NCI-H2029 treated with DMSO at 0.1 percent for 48 hours (cell line): Measurements from ENCODE around the gene GREB1L.
A peak's percentile ranks its signal among the peaks of the same experiment; 100 is the strongest.
"Not testable (repeated sequence)": the region's sequence is repeated elsewhere in the genome, so short reads cannot be mapped to it uniquely, and the experiment has no call there.

Experiments used
- DNase-seq: peaks from one replicate; lab custom pipeline; 2025; lab: John Stamatoyannopoulos, UW

GREB1L gene

GRCh38 chr18:21242141-21242779 is at the start of gene GREB1L:
GREB1L (plus strand) TSS chr18:21242232; CDS start chr18:21383519, 141,287 bp downstream.
- no peak for DNase-seq

- DNase-seq: no peak
Observed at GRCh38 chr18:21192308-21192624, 49.8 kb upstream of the GREB1L start.

DNA sequence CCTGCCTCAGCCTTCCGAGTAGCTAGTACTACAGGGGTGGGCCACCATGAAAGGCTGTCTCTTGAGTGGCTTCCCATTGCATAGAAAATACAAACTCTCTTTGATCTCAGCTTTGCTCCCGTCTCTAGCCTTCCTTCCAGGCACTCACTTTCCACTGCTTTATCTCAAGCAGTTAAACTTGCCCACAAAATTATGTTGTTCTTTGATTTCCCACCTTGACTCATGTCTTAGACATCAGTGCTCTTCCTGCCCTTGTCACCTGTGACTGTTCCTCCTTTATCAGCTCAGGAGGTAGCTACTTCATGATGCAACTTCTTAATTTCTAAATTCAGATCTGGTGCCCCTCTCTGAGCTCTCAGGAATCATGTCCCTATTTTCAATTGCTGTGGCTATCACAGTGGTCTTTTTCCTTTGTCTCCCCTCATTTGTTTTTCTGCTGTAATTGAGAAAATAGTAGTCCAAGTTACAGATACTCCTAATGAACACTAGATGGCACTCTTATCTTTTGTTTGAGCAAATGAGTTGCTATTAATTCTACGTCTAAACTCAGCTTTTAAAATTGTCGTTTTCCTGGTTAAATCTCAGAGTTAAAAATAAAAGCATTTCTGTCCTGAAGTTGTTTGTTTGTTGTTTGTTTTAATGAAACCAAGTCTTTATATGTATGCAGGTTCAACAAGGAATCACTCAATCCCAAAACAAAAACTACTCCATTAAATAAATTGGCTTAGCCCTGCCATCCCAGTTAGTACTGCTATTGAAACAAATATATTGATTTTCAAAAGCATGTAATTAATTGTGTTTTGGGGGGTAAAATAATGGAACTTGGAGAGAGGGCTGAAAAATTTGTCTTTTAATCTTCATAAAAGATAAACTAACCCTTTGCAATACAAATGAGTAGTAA is 46.9 kb upstream of the GREB1L start:
- peak; percentile 64 for DNase-seq

DNA sequence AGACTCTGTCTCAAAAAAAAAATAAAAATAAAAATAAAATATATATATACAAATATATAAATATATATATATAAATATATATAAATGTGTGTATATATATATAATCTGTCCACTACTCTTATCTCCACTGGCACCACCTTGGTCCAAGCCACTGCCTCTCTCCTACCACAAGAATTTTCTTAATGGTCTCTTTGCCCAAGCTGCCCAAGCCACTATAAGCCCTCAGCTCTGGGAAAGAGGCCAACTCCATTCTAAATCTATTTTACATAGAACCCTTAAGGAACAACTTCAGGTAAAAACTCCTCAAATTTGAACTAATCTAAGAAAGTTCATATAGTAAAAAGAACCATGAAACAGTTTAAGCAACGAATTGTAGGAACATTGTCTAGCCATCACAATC is 45.6 kb upstream of the GREB1L start:
- no peak for DNase-seq

DNA sequence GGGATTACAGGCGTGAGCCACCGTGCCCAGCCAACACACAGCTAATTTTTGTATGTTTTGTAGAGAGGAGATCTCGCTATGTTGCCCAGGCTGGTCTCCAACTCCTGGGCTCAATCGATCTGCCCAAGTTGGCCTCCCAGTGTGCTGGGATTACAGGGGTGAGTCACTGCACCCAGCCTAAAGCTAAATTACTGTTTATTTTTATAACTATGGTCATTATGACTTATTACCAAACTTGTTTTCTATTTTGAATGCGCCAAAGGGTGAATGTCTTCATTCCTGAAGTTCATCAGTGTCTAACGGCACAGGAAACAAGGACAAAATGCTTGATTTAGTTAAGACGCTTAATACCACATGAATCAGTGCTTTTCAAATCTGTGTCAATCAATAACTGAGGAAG is 38.9 kb upstream of the GREB1L start:
- no peak for DNase-seq

DNA sequence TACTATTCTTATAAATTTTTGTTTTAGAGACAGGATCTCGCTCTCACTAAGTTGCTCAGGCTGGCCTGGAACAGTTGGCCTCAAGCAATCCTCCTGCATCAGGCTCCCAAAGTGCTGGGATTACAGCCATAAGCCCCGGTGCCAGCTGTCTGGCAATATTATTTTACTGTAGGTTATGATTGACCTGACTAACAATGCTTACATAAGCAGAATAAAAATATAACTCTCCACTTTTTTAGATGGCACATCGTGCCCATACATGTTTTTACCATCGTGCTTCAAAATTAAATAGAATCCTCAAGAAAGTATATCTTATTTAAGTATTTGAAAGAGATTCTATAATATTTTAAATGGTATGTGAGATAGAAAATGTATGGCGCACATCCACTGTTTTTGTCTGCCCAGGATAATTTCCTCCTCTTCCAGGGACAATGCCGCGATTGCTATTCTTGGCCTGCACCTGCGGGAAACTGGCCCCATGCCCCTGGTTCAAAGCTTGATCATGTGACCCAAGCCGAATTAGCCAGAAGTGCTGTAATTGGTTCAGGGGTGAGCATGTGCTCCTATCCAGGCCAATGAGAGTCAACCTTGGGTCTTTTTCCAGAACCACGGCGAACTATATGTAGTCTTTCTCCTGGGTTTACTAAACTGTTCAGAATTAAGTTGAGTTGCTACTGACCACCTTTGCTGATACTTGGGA is 38.3 kb upstream of the GREB1L start:
- DNase-seq: no peak

GRCh38 chr18:21205695-21206094 is 36.3 kb upstream of the GREB1L start:
- DNase-seq: no peak

GRCh38 chr18:21210278-21210677 is 31.8 kb upstream of the GREB1L start:
- no peak for DNase-seq

DNA sequence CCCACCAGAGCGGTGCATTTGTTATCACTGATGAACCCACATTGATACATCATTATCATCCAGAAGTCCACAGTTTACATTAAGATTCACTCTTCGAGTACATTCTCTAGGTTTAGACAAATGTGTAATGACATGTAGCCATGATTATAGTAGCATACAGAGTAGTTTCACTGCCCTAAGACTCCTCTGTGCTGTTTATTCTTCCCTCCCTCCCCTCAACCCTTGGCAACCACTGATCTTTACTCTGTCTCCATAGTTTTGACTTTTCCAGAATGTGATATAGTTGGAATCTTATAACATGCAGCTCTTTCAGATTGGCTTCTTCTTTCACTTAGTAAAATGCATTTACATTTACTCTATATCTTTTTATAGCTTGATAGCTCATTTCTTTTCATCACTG is 31.2 kb upstream of the GREB1L start:
- no peak for DNase-seq

DNA sequence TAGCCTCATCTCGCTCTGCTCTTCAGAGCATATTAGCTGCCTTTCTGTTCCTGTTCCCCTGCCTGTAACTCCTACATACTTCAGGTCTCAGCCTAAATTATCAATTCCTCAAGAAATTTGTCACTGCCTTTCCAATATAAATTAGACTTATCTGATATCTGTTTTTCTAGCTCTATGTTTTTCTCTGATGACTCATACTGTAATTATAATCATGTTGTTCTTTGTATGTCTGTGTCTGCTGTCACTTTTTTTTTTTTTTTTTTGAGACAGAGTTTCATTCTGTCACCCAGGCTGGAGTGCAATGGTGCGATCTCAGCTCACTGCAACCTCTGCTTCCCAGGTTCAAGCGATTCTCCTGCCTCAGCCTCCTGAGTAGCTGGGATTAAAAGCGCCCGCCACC is 27.6 kb upstream of the GREB1L start:
- not testable (repeated sequence) for DNase-seq

DNA sequence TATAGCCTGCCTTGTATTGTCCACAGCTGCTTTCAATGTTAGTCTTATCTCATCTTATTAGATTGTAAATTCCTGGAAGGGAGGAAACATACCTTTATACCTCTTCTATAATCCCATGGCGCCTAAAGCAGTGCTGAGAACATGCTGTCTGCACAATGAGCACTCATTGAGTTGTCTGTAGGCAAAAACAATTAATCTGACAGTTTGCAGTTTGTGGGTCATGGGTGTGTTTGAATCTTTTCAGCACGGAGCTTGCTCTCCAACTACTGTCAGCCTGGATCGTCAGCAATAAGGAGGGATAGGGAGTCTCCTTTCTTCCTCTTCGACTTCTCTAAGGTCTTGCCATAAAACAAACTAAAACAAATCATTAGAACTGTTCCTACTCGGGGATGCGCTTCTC is 26.5 kb upstream of the GREB1L start:
- no peak for DNase-seq

DNA sequence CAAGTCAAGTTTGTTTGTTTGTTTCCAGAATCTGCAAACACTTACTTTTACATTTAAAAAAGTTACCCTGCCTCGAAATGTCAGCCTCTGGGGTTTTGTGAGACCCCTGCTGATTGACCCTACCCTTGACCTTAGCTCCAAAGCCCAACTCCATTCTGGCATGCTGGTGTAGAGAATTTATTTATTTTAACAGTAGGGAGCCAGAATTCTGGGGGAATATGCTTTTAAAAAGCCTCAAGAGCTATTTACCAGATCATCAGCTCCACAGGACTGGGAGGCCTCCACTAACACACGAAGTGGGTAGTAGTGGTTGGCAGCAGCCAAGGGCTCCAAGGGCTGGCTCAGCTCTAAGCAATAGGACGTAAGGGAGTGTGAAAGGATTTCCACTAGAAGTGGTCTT is 23.2 kb upstream of the GREB1L start:
- DNase-seq: no peak

- DNase-seq: no peak
Observed at GRCh38 chr18:21230436-21230835, 11.6 kb upstream of the GREB1L start.

DNA sequence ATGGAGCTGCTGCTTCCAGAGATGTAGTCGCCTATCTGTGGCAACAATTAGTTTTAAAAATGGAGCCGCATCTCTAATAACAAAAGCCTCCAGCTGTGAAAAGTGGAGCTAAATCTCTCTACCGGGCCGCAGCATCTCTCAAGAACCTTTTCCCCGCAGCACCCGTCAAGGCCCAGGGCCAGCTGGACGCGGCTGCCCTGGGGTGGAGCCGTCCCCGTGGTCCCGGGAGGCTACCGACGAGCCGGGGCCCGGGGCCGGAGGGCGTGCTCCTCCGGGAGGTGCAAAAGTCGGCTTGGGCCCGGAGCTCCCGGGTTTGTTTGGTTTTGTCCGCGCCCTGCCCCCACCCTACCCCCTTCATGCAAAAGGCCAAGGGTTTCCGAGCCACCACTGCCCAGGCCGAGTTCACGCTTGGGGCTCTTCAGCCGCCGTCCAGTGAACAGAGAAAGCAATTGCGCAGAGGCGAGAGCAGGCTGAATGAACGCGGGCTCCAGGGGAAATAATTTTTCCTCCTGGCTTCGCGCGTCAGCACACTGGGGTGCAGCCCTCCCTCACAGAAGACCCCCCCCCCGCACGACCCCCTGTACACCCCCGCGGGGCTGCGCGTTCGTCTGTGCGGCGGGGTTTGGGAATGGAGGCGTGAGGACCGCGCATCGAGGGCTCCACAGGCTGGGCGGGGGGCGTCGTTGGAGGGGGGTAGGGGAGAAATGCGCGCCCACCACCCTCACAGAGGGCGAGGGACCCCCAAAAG is 557 bp upstream of the GREB1L start:
- DNase-seq: no peak

DNA sequence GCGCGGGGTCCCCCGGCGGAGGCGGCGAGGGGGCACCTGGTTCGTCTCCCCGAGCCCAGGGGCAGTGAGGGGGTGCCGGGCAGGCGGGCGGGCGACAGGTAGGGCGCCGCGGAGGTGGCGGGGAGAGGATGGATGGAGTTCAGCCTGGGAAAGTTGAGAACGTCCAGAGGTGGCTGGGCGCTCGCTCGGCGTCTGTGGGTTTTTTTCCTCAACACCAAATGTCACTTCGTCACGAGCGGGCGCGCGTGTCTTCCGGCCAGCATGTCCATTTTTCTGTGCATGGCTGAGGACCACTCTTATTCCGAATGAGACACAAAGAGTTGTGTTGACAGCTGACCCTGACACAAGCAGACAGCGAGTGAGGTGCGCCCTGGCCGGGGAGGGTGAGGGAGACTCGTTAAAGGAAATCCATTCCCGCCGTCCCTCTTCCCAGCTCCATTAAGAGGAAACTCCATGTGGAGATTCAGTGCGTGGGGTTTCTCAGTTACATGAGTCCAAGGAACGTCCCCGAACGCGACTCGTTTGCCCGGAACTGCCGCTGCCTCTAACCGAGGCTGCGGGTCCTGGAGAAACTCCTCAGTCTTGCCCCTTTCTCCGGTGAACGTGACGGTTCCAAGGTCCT is 859 bp downstream of the GREB1L start:
- no peak for DNase-seq

- DNase-seq: no peak
Observed at GRCh38 chr18:21254576-21254975, 12.5 kb downstream of the GREB1L start.

DNA sequence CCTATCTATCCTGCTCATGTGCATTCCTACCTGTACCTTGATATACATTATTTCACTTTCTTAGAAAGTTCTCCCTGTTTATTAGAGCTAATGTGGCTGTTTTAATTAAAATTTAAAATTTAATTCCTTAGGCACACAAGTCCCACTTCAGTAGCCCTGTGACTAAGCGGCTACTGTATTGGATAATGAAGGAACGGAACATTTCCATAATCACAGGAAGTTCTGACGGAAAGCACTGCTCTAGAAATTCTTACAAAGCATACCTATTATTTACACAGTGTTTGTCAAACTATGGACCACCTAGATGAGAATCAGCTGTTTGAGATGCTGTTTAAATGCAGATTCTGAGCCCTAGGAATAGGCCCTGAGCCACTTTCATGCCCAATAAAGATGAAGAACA is 13.2 kb downstream of the GREB1L start:
- DNase-seq: no peak

DNA sequence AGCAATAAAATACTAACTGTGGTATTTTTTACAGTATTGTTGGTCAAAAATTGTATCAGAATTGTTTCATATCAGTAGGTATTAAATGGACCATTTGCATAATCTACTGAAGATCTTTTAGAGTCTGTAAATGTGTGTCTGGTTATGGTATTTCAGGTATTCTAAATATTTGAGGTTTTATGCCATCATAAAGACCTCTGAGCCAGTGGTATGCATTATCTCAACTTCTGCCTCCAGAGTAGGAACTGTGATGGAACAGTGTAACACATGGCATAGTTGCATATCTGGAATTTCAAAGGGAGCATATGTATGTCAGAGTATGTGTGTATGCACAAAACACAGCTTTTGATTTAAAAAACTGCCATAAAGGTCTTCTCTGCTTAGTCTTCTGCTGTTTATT is 15.4 kb downstream of the GREB1L start:
- DNase-seq: no peak

- DNase-seq: no peak
Observed at GRCh38 chr18:21260621-21261020, 18.6 kb downstream of the GREB1L start.

- DNase-seq: no peak
Observed at GRCh38 chr18:21261352-21261751, 19.3 kb downstream of the GREB1L start.

DNA sequence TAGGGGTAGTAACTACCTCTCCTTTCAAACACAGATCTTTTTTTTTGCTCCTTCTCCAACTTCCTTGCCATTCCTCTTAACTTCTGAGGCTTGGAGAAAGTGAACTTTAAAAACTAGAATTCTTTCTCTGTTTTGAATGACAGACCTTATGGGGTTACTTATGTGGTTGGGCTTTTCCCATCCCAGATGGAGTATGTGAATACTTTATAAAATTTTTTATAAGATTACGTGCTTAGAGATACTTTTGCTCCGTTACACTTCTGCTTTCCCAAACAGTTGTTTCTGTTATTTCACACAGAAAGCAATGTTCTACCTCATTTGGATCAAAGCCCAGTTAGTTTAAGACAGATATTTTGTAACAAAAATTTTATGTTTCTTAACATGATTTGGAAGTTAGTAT is 20.2 kb downstream of the GREB1L start:
- no peak for DNase-seq

DNA sequence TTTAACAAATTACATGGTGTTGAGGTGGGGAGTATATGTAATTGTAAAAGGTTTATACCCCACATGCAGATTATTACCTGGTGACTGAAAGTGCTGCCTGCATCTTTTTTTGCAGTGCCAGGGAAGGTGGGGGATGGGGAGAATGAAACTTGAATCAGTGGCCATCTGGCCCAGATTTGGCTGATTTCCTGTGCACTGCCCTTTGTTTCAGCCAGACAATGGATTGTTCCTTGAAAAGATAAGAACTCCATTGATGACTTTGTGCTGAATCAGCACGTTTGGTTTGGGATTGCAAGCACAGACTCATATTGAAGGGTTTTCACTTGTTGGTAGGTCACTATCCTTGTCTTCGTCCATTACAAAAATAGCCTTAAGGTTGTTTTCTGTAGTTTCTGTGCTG is 20.9 kb downstream of the GREB1L start:
- no peak for DNase-seq
